Common myeloid progenitor, CD34-positive (primary cell): ENCODE data around the gene ILK.
A peak's percentile ranks its signal among the peaks of the same experiment; 100 is the strongest.

Source experiments
- CTCF ChIA-PET: fragments of 350-600 bp; sonication (Branson Sonifier 250); formaldehyde crosslinking; loops from one replicate; lab custom pipeline; 2021; ENCODE audit warnings: antibody characterized with exemption; lab: Charles Lee
- POLR2A ChIA-PET: fragments of 350-600 bp; sonication (Branson Sonifier 250); formaldehyde crosslinking; loops from one replicate; lab custom pipeline; 2021; ENCODE audit warnings: antibody characterized with exemption; lab: Charles Lee
- DNase-seq, 3 donors: peaks; one replicate each; pipeline versions ENCODE4 v3.0.0 to v3.0.0-alpha.2; 2013
- H3K27ac ChIP-seq, 2 experiments: 1 replicate in 1 of 2; 2 replicates in 1 of 2; pipeline ENCODE4 v1.7.0; 2013; ENCODE audit warnings: inconsistent platforms in 2 of 2, low read length in 2 of 2, mild to moderate bottlenecking in 2 of 2, low read depth in 1 of 2, moderate library complexity in 1 of 2; ENCODE audit not compliant: severe bottlenecking in 2 of 2, insufficient read depth in 1 of 2, poor library complexity in 1 of 2
- H3K27me3 ChIP-seq, 5 experiments: replicated peaks in 2 of 5; 1 replicate in 3 of 5; 2 replicates in 2 of 5; pipeline versions ENCODE4 v1.6.1 to v1.7.0; 2013; ENCODE audit warnings: low read length in 4 of 5, mild to moderate bottlenecking in 2 of 5, moderate library complexity in 2 of 5, inconsistent platforms in 1 of 5; ENCODE audit not compliant: insufficient read depth in 5 of 5, control insufficient read depth in 4 of 5
- H3K36me3 ChIP-seq, 4 experiments: 1 replicate in 2 of 4; 2 replicates in 2 of 4; pipeline versions ENCODE4 v1.6.1 to v1.7.0; 2013; ENCODE audit warnings: low read length in 3 of 4, control low read depth in 1 of 4, mild to moderate bottlenecking in 1 of 4; ENCODE audit not compliant: control insufficient read depth in 4 of 4, insufficient read depth in 4 of 4
- H3K4me1 ChIP-seq, 4 experiments: 1 replicate in 3 of 4; 2 replicates in 1 of 4; pipeline versions ENCODE4 v1.6.1 to v1.7.1; 2013; ENCODE audit warnings: low read length in 3 of 4, mild to moderate bottlenecking in 3 of 4, control low read depth in 1 of 4, inconsistent platforms in 1 of 4, moderate library complexity in 1 of 4; ENCODE audit not compliant: control insufficient read depth in 4 of 4, insufficient read depth in 4 of 4; ENCODE audit errors: control extremely low read depth in 1 of 4
- H3K4me3 ChIP-seq, 7 experiments: 1 replicate in 4 of 7; 2 replicates in 3 of 7; pipeline versions ENCODE4 v1.5.1 to v1.7.0; 2013; ENCODE audit warnings: mild to moderate bottlenecking in 7 of 7, low read length in 6 of 7, moderate library complexity in 6 of 7, inconsistent platforms in 2 of 7, low read depth in 2 of 7, control low read depth in 1 of 7; ENCODE audit not compliant: insufficient read depth in 4 of 7, control insufficient read depth in 1 of 7; ENCODE audit errors: extremely low read depth in 1 of 7
- H3K9me3 ChIP-seq, 5 experiments: 1 replicate in 4 of 5; 2 replicates in 1 of 5; pipeline versions ENCODE4 v1.6.1 to v1.7.1; 2013; ENCODE audit warnings: low read length in 4 of 5, mild to moderate bottlenecking in 2 of 5, inconsistent platforms in 1 of 5, low read depth in 1 of 5, moderate library complexity in 1 of 5; ENCODE audit not compliant: control insufficient read depth in 4 of 5, insufficient read depth in 2 of 5; ENCODE audit errors: control extremely low read depth in 1 of 5
- WGBS: methylation state at CpG from one replicate; pipeline ENCODE4 v1.1.5; 2013; ENCODE audit not compliant: insufficient coverage; 5-methylcytosine and 5-hydroxymethylcytosine counted together

ILK gene

GRCh38 chr11:6635082-6635932, 31.7 kb downstream of the ILK start:
- peaks cover 12 to 32% (median 20%) of the 10 kb centered on the region in 4 experiments for H3K4me1 ChIP-seq
- POLR2A ChIA-PET, result interaction anchor here (1.0 kb wide), 1 partner anchor 16 kb away, joined by 3 read pairs; the partner anchor contains the start of gene TPP1
- CTCF ChIA-PET, result interaction anchor here (1.2 to 2.4 kb wide), 2 partner anchors 17 to 31 kb away, joined by 3 to 8 read pairs; partner anchors contain the start of gene TPP1
- H3K4me3 ChIP-seq, result peak overlapping the region in 2 of 7 experiments; percentile 12 to 31
- H3K27ac ChIP-seq, result peak overlapping the region in 1 of 2 experiments; percentile 51
- DNase-seq, result peak; percentile 47 to 78 (median 76)
- WGBS, result 3% methylated on average over 5 of the region's 10 CpGs
- H3K9me3 ChIP-seq, result no peaks in the 10 kb centered on the region
- H3K27me3 ChIP-seq, result no peaks in the 10 kb centered on the region
- H3K36me3 ChIP-seq, result peaks cover 0 to 11% (median 2%) of the 10 kb centered on the region in 4 experiments

DNA sequence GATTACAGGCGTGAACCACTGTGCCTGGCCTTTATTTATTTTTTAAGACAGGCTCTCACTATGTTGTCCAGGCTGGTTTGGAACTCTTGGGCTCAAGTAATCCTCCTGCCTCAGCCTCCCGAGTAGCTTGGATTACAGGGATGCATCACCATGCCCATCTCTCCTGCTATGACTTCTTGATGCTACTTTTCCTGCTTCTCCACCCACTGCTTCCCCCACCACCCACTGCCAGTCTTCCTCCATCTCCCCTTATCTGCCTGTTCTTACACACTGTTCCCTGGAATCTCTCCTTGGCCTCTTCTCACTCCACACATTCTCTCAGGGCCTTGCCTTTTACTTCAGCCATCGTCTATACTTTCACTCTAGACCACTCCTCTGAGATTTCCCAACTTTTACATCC, 32.9 kb downstream of the ILK start:
- Histone ChIP-seq H3K9me3 (no peaks in the 10 kb centered on the region), H3K4me1 (peaks cover 12 to 32% (median 20%) of the 10 kb centered on the region in 4 experiments), H3K4me3 (no peak overlapping the region), H3K27ac (no peak overlapping the region), H3K27me3 (no peaks in the 10 kb centered on the region), H3K36me3 (peaks cover 0 to 13% (median 2%) of the 10 kb centered on the region in 4 experiments)
- ChIA-PET CTCF (no interaction called here), POLR2A (no interaction called here)
- 96% methylated on average over 3 of the region's 3 CpGs for WGBS
- no peak for DNase-seq

DNA sequence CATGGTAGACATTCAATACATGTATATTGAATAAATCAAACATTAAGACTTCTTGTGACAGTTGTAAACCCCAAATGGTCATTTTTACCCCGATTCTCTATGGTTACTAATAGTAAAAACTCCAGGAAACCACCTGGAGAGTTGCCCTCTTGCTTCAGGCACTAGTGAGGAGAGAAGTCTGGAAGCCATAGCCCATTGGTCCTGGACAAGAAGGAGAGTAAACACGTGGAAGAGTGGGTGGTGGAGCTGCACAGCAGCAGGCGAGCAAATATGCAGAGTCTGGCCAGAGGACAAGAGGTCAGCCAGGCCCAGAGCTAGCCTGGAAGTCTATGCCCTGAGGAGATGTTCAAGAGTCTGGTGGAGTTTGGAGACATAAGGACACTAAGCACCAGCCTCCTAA, 34.3 kb downstream of the ILK start:
- no peaks in the 10 kb centered on the region for H3K9me3 ChIP-seq
- H3K36me3 ChIP-seq, result peaks cover 0 to 11% (median 1%) of the 10 kb centered on the region in 4 experiments
- WGBS, result 94% methylated on average over 3 of the region's 3 CpGs
- H3K4me3 ChIP-seq, result no peak overlapping the region
- H3K27ac ChIP-seq, result no peak overlapping the region
- ChIA-PET POLR2A (no interaction called here), CTCF (interaction anchor here (0.8 to 2.3 kb wide), 3 partner anchors 15 to 45 kb away, joined by 3 to 8 read pairs (median 5); partner anchors contain the start of genes MRPL17 and TPP1)
- no peak for DNase-seq
- H3K4me1 ChIP-seq, result peaks cover 12 to 29% (median 20%) of the 10 kb centered on the region in 4 experiments
- no peaks in the 10 kb centered on the region for H3K27me3 ChIP-seq

- CTCF ChIA-PET, result interaction anchor here (0.9 to 2.3 kb wide), 5 partner anchors 8 to 29 kb away, joined by 3 to 8 read pairs (median 5); partner anchors contain the start of gene TPP1
- POLR2A ChIA-PET, result no interaction called here
- Histone ChIP-seq H3K36me3 (peaks cover 0 to 8% (median 0%) of the 10 kb centered on the region in 4 experiments), H3K4me1 (peaks cover 12 to 33% (median 20%) of the 10 kb centered on the region in 4 experiments), H3K4me3 (no peak overlapping the region), H3K27me3 (no peaks in the 10 kb centered on the region), H3K9me3 (no peaks in the 10 kb centered on the region), H3K27ac (no peak overlapping the region)
- WGBS, result 96% methylated on average over 4 of the region's 4 CpGs
- no peak for DNase-seq
Measured at GRCh38 chr11:6638429-6638828, 34.9 kb downstream of the ILK start.

- no peaks in the 10 kb centered on the region for H3K27me3 ChIP-seq
- ChIA-PET POLR2A (no interaction called here), CTCF (interaction anchor here (0.7 to 2.3 kb wide), 6 partner anchors 10 to 43 kb away, joined by 3 to 8 read pairs (median 4); partner anchors contain the start of gene MRPL17)
- no peak for DNase-seq
- H3K4me3 ChIP-seq, result no peak overlapping the region
- no peaks in the 10 kb centered on the region for H3K9me3 ChIP-seq
- H3K36me3 ChIP-seq, result peaks cover 0 to 8% (median 0%) of the 10 kb centered on the region in 4 experiments
- H3K4me1 ChIP-seq, result peaks cover 7 to 25% (median 15%) of the 10 kb centered on the region in 4 experiments
- 98% methylated on average over 36 of the region's 36 CpGs for WGBS
- H3K27ac ChIP-seq, result no peak overlapping the region
Measured at GRCh38 chr11:6640036-6640984, 36.7 kb downstream of the ILK start.

DNA sequence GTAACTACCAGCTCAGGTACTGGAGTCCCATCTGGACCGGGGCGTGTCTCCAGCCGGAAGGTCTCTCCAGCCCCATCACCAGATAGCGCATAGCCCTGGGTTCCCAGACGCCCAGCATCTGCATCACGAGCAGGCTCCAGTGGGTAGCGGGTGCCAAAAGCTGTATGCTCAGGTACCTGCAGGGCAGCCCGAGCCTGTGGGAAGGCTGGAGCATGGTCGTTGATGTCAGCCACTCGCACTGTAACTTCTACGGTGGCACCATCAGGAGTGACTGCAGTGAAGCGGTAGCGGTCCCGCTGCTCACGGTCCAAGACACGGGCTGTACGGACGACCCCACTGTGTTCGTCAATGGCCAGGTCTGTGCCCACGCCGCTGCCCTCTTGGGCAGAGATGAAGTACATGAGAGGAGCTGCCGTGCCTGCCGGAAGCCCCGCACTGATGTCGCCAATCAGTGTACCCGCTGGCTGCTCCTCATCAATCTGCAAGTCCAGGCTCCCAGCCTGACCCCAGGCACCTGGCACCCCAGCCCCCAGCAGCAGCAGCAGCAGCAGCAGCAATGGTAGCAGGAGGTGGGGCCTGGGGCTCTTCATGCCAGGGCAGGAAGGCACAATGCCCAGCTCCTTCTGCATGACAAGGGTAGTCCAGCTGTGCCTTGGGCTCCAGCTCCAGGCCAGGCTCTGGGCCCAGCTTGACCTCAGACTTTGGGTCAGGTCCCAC, 37.6 kb downstream of the ILK start:
- Histone ChIP-seq H3K4me1 (peaks cover 2 to 23% (median 8%) of the 10 kb centered on the region in 4 experiments), H3K27ac (no peak overlapping the region), H3K4me3 (no peak overlapping the region), H3K27me3 (no peaks in the 10 kb centered on the region), H3K9me3 (no peaks in the 10 kb centered on the region), H3K36me3 (peaks cover 0 to 8% (median 0%) of the 10 kb centered on the region in 4 experiments)
- ChIA-PET POLR2A (no interaction called here), CTCF (interaction anchor here (0.6 to 1.8 kb wide), 6 partner anchors 11 to 338 kb away, joined by 3 to 5 read pairs (median 4); partner anchors contain the start of gene MRPL17)
- no peak for DNase-seq
- 98% methylated on average over 26 of the region's 26 CpGs for WGBS
